Fibroblast of skin of right biceps (primary cell): ENCODE data around the gene CPNE7.
"Not testable (repeated sequence)": the region's sequence is repeated elsewhere in the genome, so short reads cannot be mapped to it uniquely, and the experiment has no call there.

Source experiments
- DNase-seq: peaks from one replicate; pipeline ENCODE4 v3.0.0-alpha.2; 2013

CPNE7 gene

DNA sequence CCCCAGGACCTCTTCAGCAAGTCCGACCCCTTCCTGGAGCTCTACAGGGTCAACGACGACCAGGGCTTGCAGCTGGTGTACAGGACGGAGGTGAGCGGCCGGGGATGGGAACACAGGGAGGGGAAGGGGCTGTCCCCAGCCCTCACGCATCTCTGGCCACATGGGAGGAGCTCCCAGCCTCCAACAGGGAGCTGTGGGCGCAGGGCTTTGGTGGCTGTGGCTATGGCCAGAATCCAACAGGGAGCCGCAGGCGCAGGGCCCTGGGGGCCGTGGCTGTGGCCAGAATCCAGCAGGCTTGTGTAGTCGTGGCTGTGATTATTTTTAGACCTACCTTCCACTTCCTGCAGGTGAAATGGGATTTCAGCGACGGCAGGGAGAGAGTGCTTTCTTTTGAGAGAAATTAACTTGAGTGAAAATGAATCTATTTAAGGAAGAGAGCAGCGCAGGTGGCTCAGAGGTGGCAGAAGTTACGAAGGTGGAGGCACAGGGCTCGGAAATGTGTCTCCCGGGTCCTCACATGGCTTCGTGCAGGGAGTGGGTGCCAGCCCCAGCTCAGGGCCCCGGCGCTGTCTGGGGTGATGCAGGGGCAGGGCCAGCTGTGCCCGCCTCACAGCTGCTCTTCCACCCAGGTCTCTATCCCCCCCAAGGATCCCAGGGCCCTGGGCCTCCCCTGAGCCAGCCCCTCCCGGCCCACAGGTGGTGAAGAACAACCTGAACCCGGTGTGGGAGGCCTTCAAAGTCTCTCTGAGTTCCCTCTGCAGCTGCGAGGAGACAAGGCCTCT is 9.4 kb downstream of the CPNE7 start:
- peak; percentile 12 for DNase-seq

DNA sequence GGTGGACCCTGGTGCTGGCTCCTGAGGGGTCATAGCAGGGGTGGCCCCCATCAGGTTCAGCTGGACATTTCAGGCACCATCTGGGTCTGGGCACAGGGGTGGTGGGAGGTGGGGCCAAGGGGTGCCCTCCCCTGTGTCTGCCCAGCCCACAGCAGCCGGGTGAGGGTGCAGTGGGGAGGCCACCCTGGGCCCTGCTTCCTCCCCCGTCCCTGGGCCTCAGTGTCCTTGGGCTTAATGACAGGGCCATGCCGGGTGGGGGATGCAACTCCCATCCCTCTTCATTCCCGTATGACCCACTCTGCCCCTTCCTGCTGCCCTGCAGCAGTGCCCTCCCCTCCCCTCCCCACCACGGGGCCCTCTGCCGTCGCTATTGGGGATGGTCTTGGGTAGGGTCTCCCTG is 10.7 kb downstream of the CPNE7 start:
- no peak for DNase-seq

GRCh38 chr16:89586853-89587252 is 11.3 kb downstream of the CPNE7 start:
- DNase-seq: no peak

- DNase-seq: not testable (repeated sequence)
Measured at GRCh38 chr16:89587676-89588075, 12.1 kb downstream of the CPNE7 start.

GRCh38 chr16:89588413-89589109 is 13.0 kb downstream of the CPNE7 start:
- no peak for DNase-seq

- no peak for DNase-seq
Measured at GRCh38 chr16:89589241-89589926, 13.8 kb downstream of the CPNE7 start.

- no peak for DNase-seq
Measured at GRCh38 chr16:89593841-89594240, 18.3 kb downstream of the CPNE7 start.

- no peak for DNase-seq
Measured at GRCh38 chr16:89595330-89596060, 19.9 kb downstream of the CPNE7 start.

GRCh38 chr16:89596061-89596689 is 20.6 kb downstream of the CPNE7 start:
- no peak for DNase-seq

GRCh38 chr16:89596957-89597649 is 21.5 kb downstream of the CPNE7 start:
- DNase-seq: no peak

GRCh38 chr16:89598199-89598598 is 22.6 kb downstream of the CPNE7 start:
- DNase-seq: peak; percentile 23

DNA sequence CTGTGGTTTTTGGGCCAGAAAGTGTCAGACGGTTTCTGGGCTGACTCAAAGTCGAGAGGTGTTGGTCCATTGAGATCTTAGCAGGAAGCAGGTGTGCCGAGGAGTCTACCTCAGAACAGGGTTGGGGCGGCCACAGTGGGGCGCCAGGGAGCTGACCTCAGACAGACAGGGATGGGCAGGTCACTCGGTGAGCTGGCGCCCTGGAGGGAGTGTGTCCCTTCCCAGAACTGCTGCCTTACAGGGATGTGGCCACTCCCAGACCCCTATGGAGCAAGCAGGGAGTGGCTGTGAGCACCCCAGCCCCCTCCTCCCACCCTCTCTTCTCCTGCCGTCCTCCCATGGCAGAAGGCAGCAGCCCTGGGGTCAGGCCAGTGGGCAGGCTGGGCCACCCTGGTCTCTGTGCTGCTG is 23.9 kb downstream of the CPNE7 start:
- no peak for DNase-seq

DNA sequence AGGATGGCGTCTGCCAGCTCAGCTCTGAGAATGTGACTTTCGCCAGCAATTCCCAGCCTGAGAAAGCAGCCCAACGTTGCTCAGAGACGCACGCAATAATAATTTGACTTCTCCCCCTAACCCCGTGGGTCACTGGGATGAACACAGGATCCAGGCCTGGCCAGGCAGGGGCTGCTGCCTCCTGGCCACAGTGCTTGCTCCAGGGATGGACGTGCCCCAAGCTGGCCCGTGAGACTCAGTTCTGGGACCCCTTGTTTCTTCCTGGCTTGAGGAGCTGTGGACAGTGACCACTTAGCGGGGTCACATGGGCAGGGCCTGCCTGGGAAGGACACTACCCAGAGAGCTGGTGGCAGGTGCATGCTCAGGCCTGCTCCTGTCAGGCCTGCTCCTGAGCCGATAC is 24.3 kb downstream of the CPNE7 start:
- DNase-seq: no peak

GRCh38 chr16:89600427-89600826 is 24.9 kb downstream of the CPNE7 start:
- DNase-seq: no peak

GRCh38 chr16:89600956-89601355 is 25.4 kb downstream of the CPNE7 start:
- DNase-seq: no peak

- no peak for DNase-seq
Measured at GRCh38 chr16:89601906-89602272, 26.3 kb downstream of the CPNE7 start.

DNA sequence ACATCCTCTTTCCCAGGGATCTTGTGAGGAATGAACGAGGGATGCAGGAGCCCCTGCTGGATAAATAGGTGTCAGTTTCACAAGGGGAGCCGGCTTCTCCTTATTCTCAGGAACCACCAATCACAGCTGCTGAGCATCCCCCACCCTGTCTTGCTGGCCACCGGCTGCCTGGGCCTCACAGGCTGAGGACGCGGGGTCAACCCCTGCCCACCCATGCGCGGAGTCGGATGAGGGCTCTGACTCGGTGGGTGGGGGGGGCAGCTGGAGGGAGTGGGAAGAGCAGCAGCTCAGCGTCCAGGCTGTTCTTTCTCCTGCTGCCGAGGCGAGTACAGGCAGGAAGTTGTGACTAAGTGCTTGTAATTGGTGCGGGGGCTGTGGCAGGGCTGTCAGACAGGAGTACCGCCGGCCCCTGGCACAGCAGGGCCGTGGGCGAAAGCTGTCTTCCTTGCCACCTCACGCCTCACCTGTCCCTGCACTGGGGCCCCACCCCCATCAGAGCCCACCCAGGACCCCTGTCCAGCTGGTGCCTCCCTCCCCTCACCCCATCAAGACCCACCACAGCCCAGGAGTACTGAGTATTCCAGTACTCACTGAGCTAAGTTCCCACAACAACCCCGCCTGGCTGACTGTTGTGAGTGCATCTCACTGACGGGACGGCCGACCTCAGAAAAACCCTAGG is 26.9 kb downstream of the CPNE7 start:
- DNase-seq: peak; percentile 84

DNA sequence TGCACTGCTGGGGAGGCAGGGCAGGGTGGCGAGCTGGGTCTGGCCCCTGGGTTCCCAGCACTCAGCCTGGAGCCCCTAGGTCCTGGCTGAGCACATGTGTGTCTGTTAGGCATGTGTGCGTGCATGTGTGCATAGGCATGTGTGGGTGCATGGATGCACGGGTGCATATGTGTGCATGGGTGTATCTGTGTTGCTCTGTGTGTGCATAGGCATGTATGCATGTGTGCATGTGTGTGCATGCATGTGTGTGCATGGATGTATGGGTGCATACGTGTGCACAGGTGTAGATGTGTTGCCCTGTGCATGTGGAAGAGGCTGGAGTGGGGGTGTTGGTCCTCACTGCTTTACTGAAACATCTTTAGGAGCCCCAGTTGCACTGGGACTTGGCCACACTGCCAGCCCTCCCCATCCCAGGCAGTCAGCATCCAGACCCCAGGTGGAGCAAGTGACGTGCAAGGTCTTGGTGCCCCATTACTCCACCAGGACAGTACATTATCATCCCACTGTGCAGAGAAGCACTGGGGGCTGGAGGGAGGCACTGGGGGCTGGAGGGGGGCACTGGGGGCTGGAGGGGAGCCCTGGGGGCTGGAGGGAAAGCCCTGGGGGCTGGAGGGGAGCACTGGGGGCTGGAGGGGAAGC is 27.5 kb downstream of the CPNE7 start:
- DNase-seq: no peak

- no peak for DNase-seq
Measured at GRCh38 chr16:89604764-89605163, 29.2 kb downstream of the CPNE7 start.

DNA sequence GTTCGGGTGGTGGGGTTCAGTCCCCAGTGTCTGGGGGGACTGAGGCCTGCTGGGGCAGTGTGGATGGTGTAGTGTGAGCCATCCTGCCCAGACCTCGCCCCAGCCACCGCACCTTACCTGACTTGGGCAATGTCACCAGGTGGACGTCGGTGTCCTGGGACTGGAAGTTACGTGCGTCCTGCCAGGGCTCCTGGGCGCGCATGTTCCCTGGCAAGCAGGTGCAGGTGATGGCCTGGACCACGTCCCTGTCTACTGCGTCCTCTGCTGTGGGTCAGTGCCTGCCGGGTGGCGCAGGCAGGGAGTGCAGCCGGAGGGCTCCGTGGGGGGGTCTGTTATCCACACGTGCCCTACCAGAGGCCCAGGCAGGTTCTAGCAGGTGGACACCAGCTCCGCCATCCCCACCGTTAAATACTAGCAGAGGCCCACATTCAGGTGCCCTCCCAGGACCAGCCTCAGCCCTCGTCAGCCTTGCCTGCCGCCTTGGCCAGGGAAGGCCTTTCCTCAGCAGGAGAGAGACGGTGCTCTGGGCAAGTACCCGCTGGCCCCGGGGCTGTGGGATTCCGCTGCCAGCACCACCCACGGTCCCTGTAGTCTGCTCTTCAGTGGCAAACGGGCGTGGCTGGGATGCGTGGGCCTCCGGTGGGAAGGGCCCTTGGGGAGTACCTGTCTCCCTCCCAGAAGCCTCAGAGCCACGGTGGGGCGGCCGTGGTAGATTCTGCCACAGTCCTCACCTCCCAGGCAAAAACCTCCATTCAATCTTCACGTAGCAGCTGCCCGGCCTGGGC is 29.8 kb downstream of the CPNE7 start:
- no peak for DNase-seq
